K562 (cell line): ENCODE measurements around the gene C2orf81.

Experiments
- CEBPB ChIP-seq: fragments of 450-650 bp; IDR thresholded peaks from 2 replicates; pipeline ENCODE4 v1.6.1; 2016; ENCODE audit warnings: missing genetic modification characterization, missing compliant biosample characterization
- DNMT1 ChIP-seq: fragments of 450-650 bp; IDR thresholded peaks from 2 replicates; pipeline ENCODE4 v1.6.1; 2016; ENCODE audit warnings: antibody characterized with exemption, mild to moderate bottlenecking
- GABPA ChIP-seq: fragments of 200-800 bp; sonication (Bioruptor generic); conservative IDR thresholded peaks from 2 replicates; pipeline ENCODE4 v1.6.1; 2016; ENCODE audit warnings: low read depth, missing genetic modification characterization, missing compliant biosample characterization
- MXI1 ChIP-seq: IDR thresholded peaks from 2 replicates; pipeline ENCODE4 v1.6.1; 2011; ENCODE audit warnings: low read depth, mild to moderate bottlenecking, improper control_type of control experiment, low read length
- POLR2AphosphoS5 ChIP-seq: IDR thresholded peaks from 2 replicates; pipeline ENCODE4 v1.6.1; 2011; ENCODE audit warnings: mild to moderate bottlenecking, low read depth, low read length, moderate library complexity; ENCODE audit not compliant: control insufficient read depth, insufficient read depth
- SMC3 ChIP-seq: conservative IDR thresholded peaks from 2 replicates; pipeline ENCODE4 v1.6.1; 2011; ENCODE audit warnings: low read depth, low read length, improper control_type of control experiment; ENCODE audit not compliant: insufficient read depth
- ZNF175 ChIP-seq: fragments of 200-800 bp; sonication (Bioruptor generic); IDR thresholded peaks from 2 replicates; pipeline ENCODE4 v1.6.1; 2016; ENCODE audit warnings: low read depth, mild to moderate bottlenecking, missing genetic modification characterization, missing compliant biosample characterization

- TF ChIP-seq ZNF175 (CRISPR knock-in tag): no peak
- TF ChIP-seq SMC3: no peak
- TF ChIP-seq MXI1: no peak
- TF ChIP-seq POLR2AphosphoS5: no peak
- no peak for TF ChIP-seq CEBPB (tag)
- TF ChIP-seq DNMT1: no peak
- TF ChIP-seq GABPA (tag): no peak
These were observed 47.4 kb downstream of the C2orf81 start for GRCh38 chr2:74373985-74374384.
